Retina (tissue), 1 donor: ENCODE data around the gene PMP22.
"Not testable (repeated sequence)": the region's sequence is repeated elsewhere in the genome, so short reads cannot be mapped to it uniquely, and the experiment has no call there.

ENCODE experiments used
- DNase-seq: peaks from one replicate; pipeline ENCODE4 v3.0.0-alpha.2; 2016

Gene PMP22

GRCh38 chr17:15200574-15200973 lies 64.6 kb downstream of the PMP22 start:
- DNase-seq = not testable (repeated sequence)

- no peak for DNase-seq
These were observed 67.9 kb downstream of the PMP22 start for GRCh38 chr17:15197229-15197628.

- no peak for DNase-seq
These were observed 70.3 kb downstream of the PMP22 start for GRCh38 chr17:15194859-15195277.

- DNase-seq = no peak
These were observed 79.5 kb downstream of the PMP22 start for GRCh38 chr17:15185625-15185991.

- no peak for DNase-seq
These were observed 80.1 kb downstream of the PMP22 start for GRCh38 chr17:15184872-15185624.

GRCh38 chr17:15181816-15182215 lies 83.3 kb downstream of the PMP22 start:
- DNase-seq = no peak

- DNase-seq = no peak
These were observed 83.8 kb downstream of the PMP22 start for GRCh38 chr17:15181333-15181732.

GRCh38 chr17:15180121-15180561 lies 85.0 kb downstream of the PMP22 start:
- peak; percentile 44 for DNase-seq
